K562 (cell line): ENCODE measurements around the gene CALB2. TPM values are rescaled to one million over a fixed set of nuclear protein-coding genes. Genes with fewer than 3 reads are reported as not detected.

ENCODE experiments used
- BCLAF1 ChIP-seq, 2 experiments: fragments of 450-650 bp in 1 of 2; IDR thresholded peaks; 2 replicates each; pipeline ENCODE4 v1.6.1; 2011 to 2017; ENCODE audit warnings: low read depth in 2 of 2, antibody characterized with exemption in 1 of 2, borderline replicate concordance in 1 of 2, low read length in 1 of 2, mild to moderate bottlenecking in 1 of 2, mixed read lengths in 1 of 2; ENCODE audit not compliant: control insufficient read depth in 1 of 2
- CHD2 ChIP-seq: IDR thresholded peaks from 2 replicates; pipeline ENCODE4 v1.6.1; 2011; ENCODE audit warnings: low read depth, low read length
- CSDE1 ChIP-seq, 2 experiments: fragments of 450-650 bp; IDR thresholded peaks; 2 replicates each; pipeline ENCODE4 v1.6.1; 2016; ENCODE audit warnings: mild to moderate bottlenecking in 1 of 2
- CTCF ChIP-seq, 3 experiments: IDR thresholded peaks in 2 of 3; conservative IDR thresholded peaks in 1 of 3; 2 replicates each; pipeline ENCODE4 v1.5.1; 2011 to 2012; ENCODE audit warnings: low read length in 3 of 3, mild to moderate bottlenecking in 3 of 3, control low read depth in 2 of 3, improper control_type of control experiment in 1 of 3, inconsistent platforms in 1 of 3, low read depth in 1 of 3, mixed read lengths in 1 of 3, moderate library complexity in 1 of 3; ENCODE audit not compliant: insufficient read depth in 2 of 3
- HMG20A ChIP-seq: fragments of 450-650 bp; formaldehyde crosslinking; conservative IDR thresholded peaks from 2 replicates; pipeline ENCODE4 v1.4.0; 2020; ENCODE audit warnings: mild to moderate bottlenecking, mixed read lengths
- JUNB ChIP-seq: fragments of 450-650 bp; formaldehyde crosslinking; conservative IDR thresholded peaks from 2 replicates; pipeline ENCODE4 v1.4.0; 2020; ENCODE audit warnings: mild to moderate bottlenecking
- MBD1 ChIP-seq: fragments of 250-450 bp; sonication (Bioruptor Pico); IDR thresholded peaks from 2 replicates; pipeline ENCODE4 v1.8.0; 2022; ENCODE audit warnings: inconsistent platforms
- MCM2 ChIP-seq: fragments of 450-650 bp; IDR thresholded peaks from 2 replicates; pipeline ENCODE4 v1.6.1; 2017; ENCODE audit warnings: low read depth, mild to moderate bottlenecking
- MCM7 ChIP-seq, 2 experiments: fragments of 450-650 bp; IDR thresholded peaks; 2 replicates each; pipeline ENCODE4 v1.6.1; 2016 to 2018
- MEIS2 ChIP-seq: fragments of 450-650 bp; IDR thresholded peaks from 2 replicates; pipeline ENCODE4 v1.6.1; 2014; ENCODE audit warnings: mild to moderate bottlenecking; ENCODE audit not compliant: partially characterized antibody
- PKNOX1 ChIP-seq: fragments of 450-650 bp; IDR thresholded peaks from 2 replicates; pipeline ENCODE4 v1.6.1; 2016
- RAD21 ChIP-seq, 2 experiments: fragments of 250-450 bp in 1 of 2; fragments of 450-650 bp in 1 of 2; sonication (Bioruptor Pico) in 1 of 2; formaldehyde crosslinking in 1 of 2; IDR thresholded peaks in 1 of 2; conservative IDR thresholded peaks in 1 of 2; 2 replicates each; pipeline versions ENCODE4 v1.4.0 to v1.8.0; 2020 to 2022; ENCODE audit warnings: mild to moderate bottlenecking in 2 of 2, moderate library complexity in 1 of 2
- RBM14 ChIP-seq: fragments of 200-400 bp; formaldehyde crosslinking; IDR thresholded peaks from 2 replicates; pipeline ENCODE4 v1.6.1; 2018; ENCODE audit warnings: low read depth, mild to moderate bottlenecking, low read length, moderate library complexity, borderline replicate concordance; ENCODE audit not compliant: insufficient read depth
- RNF2 ChIP-seq: sonication (generic); IDR thresholded peaks from 2 replicates; pipeline ENCODE4 v1.6.1; 2016
- SIN3B ChIP-seq: fragments of 450-650 bp; IDR thresholded peaks from 2 replicates; pipeline ENCODE4 v1.6.1; 2017; ENCODE audit warnings: low read depth, mild to moderate bottlenecking, moderate library complexity
- SMAD3 ChIP-seq: fragments of 450-650 bp; formaldehyde crosslinking; conservative IDR thresholded peaks from 2 replicates; pipeline ENCODE4 v1.4.0; 2020; ENCODE audit warnings: mild to moderate bottlenecking
- TBP ChIP-seq: optimal IDR thresholded peaks from 2 replicates; pipeline ENCODE3; 2011; ENCODE audit warnings: low read depth, low read length, improper control_type of control experiment
- ZBTB2 ChIP-seq: fragments of 450-650 bp; IDR thresholded peaks from 2 replicates; pipeline ENCODE4 v1.6.1; 2016; ENCODE audit warnings: antibody characterized with exemption
- ZNF212 ChIP-seq: fragments of 450-650 bp; formaldehyde crosslinking; IDR thresholded peaks from 2 replicates; pipeline ENCODE4 v1.4.0; 2020; ENCODE audit warnings: mild to moderate bottlenecking
- polyA plus RNA-seq, 8 experiments: library from polyadenylated mRNA; depleted of rRNA in 4 of 8; stranded (reverse) in 5 of 8; unstranded in 3 of 8; fragments of >200 nt; fragmentation: Nextera tagmentation in 2 of 8; fragmentation: Illumina TruSeq in 1 of 8; extraction: Ambion mirVana in 2 of 8; extraction: Trizol in 1 of 8; gene quantifications; 2 replicates each; pipeline versions ENCODE4 v1.2.1 to v1.2.3, GENCODE V29; 2011 to 2014; ENCODE audit warnings: inconsistent platforms in 1 of 8, missing spikeins in 1 of 8
- total RNA-seq, 7 experiments: library from RNA; depleted of rRNA in 6 of 7; stranded (reverse); fragments of >200 nt in 6 of 7; fragmentation: Illumina TruSeq in 2 of 7; extraction: Trizol in 2 of 7; gene quantifications; 2 replicates each; pipeline versions ENCODE4 v1.2.1 to v1.2.3, GENCODE V29; 2011 to 2021; ENCODE audit warnings: low replicate concordance in 1 of 7

CALB2 gene
- total and polyA plus RNA-seq, 9 of the 15 experiments (the other 6 are each of a cell fraction or from before 2014, with no cell fraction given), result not detected

- TF ChIP-seq CTCF (IDR thresholded peaks at IDR 0.05 in 2 of 3, conservative IDR thresholded peaks at IDR 0.05 in 1 of 3; ENCODE audit: insufficient read depth in 2 of 3, low read depth in 1 of 3, low read length in 3 of 3), result peak; percentile 77 to 90 (median 78)
- TF ChIP-seq SIN3B, result no peak
- no peak for TF ChIP-seq TBP
- no peak for TF ChIP-seq MCM2
- TF ChIP-seq ZNF212, result no peak
- TF ChIP-seq CSDE1 (IDR thresholded peaks at IDR 0.05), result peak in 1 of 2 experiments; percentile 61; a peak in 2 of 4 replicates
- no peak for TF ChIP-seq HMG20A (CRISPR knock-in tag)
- no peak for TF ChIP-seq RNF2
- TF ChIP-seq JUNB (CRISPR knock-in tag), result no peak
- TF ChIP-seq RBM14, result no peak
- TF ChIP-seq SMAD3 (CRISPR knock-in tag), result no peak
- no peak for TF ChIP-seq ZBTB2
- peak; percentile 34 for TF ChIP-seq MEIS2
- 0 out of 2 replicates have a peak, but pooled peaks have one; percentile 32 for TF ChIP-seq PKNOX1
- TF ChIP-seq RAD21 (CRISPR knock-in tag; conservative IDR thresholded peaks at IDR 0.05 in 1 of 2, IDR thresholded peaks at IDR 0.05 in 1 of 2), result peak; percentile 49 to 70; a peak in 3 of 4 replicates
- no peak for TF ChIP-seq MBD1
- TF ChIP-seq CHD2, result no peak
- no peak for TF ChIP-seq MCM7 (IDR thresholded peaks at IDR 0.05)
- no peak for TF ChIP-seq BCLAF1 (IDR thresholded peaks at IDR 0.05; ENCODE audit: borderline replicate concordance in 1 of 2, control insufficient read depth in 1 of 2, low read depth in 2 of 2, low read length in 1 of 2)
These were observed 8.9 kb downstream of the CALB2 start (continued) for GRCh38 chr16:71367241-71367976.
